IMR-90 (cell line): ENCODE data around the gene AGMO. TPM values are rescaled to one million over a fixed set of nuclear protein-coding genes. Genes with fewer than 3 reads are reported as not detected.

Source experiments
- ATAC-seq: fragments of 200-7000 bp; cut with Tn5 transposase; 2 replicates; pipeline ENCODE4 v1.9.1; 2020; ENCODE audit warnings: low read depth, mild to moderate bottlenecking, moderate library complexity
- BruUV-seq: library from RNA; stranded (reverse); fragments of 400-500 nt; replicated peaks from 2 replicates; lab custom pipeline; 2021; lab: Mats Ljungman, UMichigan
- CTCF ChIA-PET: fragments of 300-600 bp; formaldehyde crosslinking; extraction: SDS; loops from one replicate; lab custom pipeline; 2021; ENCODE audit warnings: antibody characterized with exemption; lab: Yijun Ruan, JAX
- POLR2A ChIA-PET: fragments of 300-600 bp; sonication (Branson Sonifier 250); formaldehyde crosslinking; loops from one replicate; lab custom pipeline; 2022; ENCODE audit warnings: antibody characterized with exemption; ENCODE audit not compliant: unreplicated experiment; lab: Charles Lee
- DNase-seq: peaks from one replicate; pipeline ENCODE4 v3.0.0; 2013
- H2AFZ ChIP-seq: replicated peaks from 2 replicates; pipeline ENCODE3; 2013; ENCODE audit warnings: low read length, mild to moderate bottlenecking; ENCODE audit not compliant: poor library complexity
- H2AK5ac ChIP-seq: 2 replicates; pipeline ENCODE4 v1.6.1; 2013; ENCODE audit warnings: low read depth, low read length, inconsistent platforms
- H2AK9ac ChIP-seq: replicated peaks from 2 replicates; pipeline ENCODE3; 2013; ENCODE audit warnings: mild to moderate bottlenecking, low read depth, low read length, moderate library complexity; ENCODE audit not compliant: poor library complexity
- H2BK120ac ChIP-seq: 2 replicates; pipeline ENCODE4 v1.6.1; 2013; ENCODE audit warnings: low read depth, low read length, inconsistent platforms
- H2BK15ac ChIP-seq: 3 replicates; pipeline ENCODE4 v1.6.1; 2013; ENCODE audit warnings: low read depth, low read length, inconsistent platforms
- H2BK20ac ChIP-seq: 2 replicates; pipeline ENCODE4 v1.6.1; 2013; ENCODE audit warnings: low read depth, mild to moderate bottlenecking, inconsistent platforms, low read length, moderate library complexity
- H2BK5ac ChIP-seq: 2 replicates; pipeline ENCODE4 v1.6.1; 2013; ENCODE audit warnings: mild to moderate bottlenecking, low read depth, low read length, inconsistent platforms; ENCODE audit not compliant: poor library complexity, severe bottlenecking
- H3K14ac ChIP-seq: replicated peaks from 2 replicates; pipeline ENCODE4 v1.6.1; 2013; ENCODE audit warnings: low read depth, low read length, inconsistent platforms
- H3K18ac ChIP-seq: 2 replicates; pipeline ENCODE4 v1.6.1; 2013; ENCODE audit warnings: low read depth, low read length, control low read depth
- H3K23ac ChIP-seq: 2 replicates; pipeline ENCODE4 v1.6.1; 2013; ENCODE audit warnings: low read depth, low read length, inconsistent platforms
- H3K27ac ChIP-seq: 2 replicates; pipeline ENCODE4 v1.5.1; 2013; ENCODE audit warnings: mild to moderate bottlenecking, control low read depth, low read length; ENCODE audit not compliant: insufficient read depth
- H3K27me3 ChIP-seq: 2 replicates; pipeline ENCODE4 v1.6.1; 2013; ENCODE audit warnings: low read length; ENCODE audit not compliant: control insufficient read depth, insufficient read depth
- H3K36me3 ChIP-seq: 2 replicates; pipeline ENCODE4 v1.6.1; 2013; ENCODE audit warnings: low read length, mixed read lengths; ENCODE audit not compliant: control insufficient read depth, insufficient read depth
- H3K4ac ChIP-seq: 2 replicates; pipeline ENCODE4 v1.6.1; 2013; ENCODE audit warnings: low read depth, low read length, inconsistent platforms
- H3K4me1 ChIP-seq: 2 replicates; pipeline ENCODE4 v1.6.1; 2013; ENCODE audit warnings: low read length, mixed read lengths; ENCODE audit not compliant: control insufficient read depth, insufficient read depth
- H3K4me2 ChIP-seq: 2 replicates; pipeline ENCODE4 v1.6.1; 2013; ENCODE audit warnings: low read depth, mild to moderate bottlenecking, control low read depth, low read length, moderate library complexity
- H3K4me3 ChIP-seq: 2 replicates; pipeline ENCODE4 v1.5.1; 2013; ENCODE audit warnings: low read depth, mild to moderate bottlenecking, control low read depth, low read length, moderate library complexity; ENCODE audit not compliant: insufficient read depth
- H3K56ac ChIP-seq: 2 replicates; pipeline ENCODE4 v1.6.1; 2013; ENCODE audit warnings: low read length, inconsistent platforms; ENCODE audit not compliant: insufficient read depth; ENCODE audit errors: extremely low read depth
- H3K79me1 ChIP-seq, 2 experiments: 2 replicates each; pipeline ENCODE4 v1.6.1; 2013; ENCODE audit warnings: low read length in 2 of 2, inconsistent platforms in 1 of 2, low read depth in 1 of 2
- H3K9ac ChIP-seq: 2 replicates; pipeline ENCODE4 v1.6.1; 2013; ENCODE audit warnings: low read depth, low read length, control low read depth
- H3K9me1 ChIP-seq: 2 replicates; pipeline ENCODE4 v1.6.1; 2013; ENCODE audit warnings: low read length, inconsistent platforms; ENCODE audit not compliant: insufficient read depth
- H3K9me3 ChIP-seq: 2 replicates; pipeline ENCODE4 v1.6.1; 2013; ENCODE audit warnings: low read length; ENCODE audit not compliant: control insufficient read depth, insufficient read depth
- H4K20me1 ChIP-seq: 2 replicates; pipeline ENCODE4 v1.6.1; 2013; ENCODE audit warnings: low read length, inconsistent platforms; ENCODE audit not compliant: insufficient read depth
- H4K5ac ChIP-seq: 2 replicates; pipeline ENCODE4 v1.6.1; 2013; ENCODE audit warnings: mild to moderate bottlenecking, low read depth, low read length, control low read depth
- H4K8ac ChIP-seq, 2 experiments: 2 replicates each; pipeline ENCODE4 v1.6.1; 2013; ENCODE audit warnings: low read depth in 2 of 2, low read length in 2 of 2, control low read depth in 1 of 2, inconsistent platforms in 1 of 2
- H4K91ac ChIP-seq: 2 replicates; pipeline ENCODE4 v1.6.1; 2013; ENCODE audit warnings: low read depth, low read length, inconsistent platforms; ENCODE audit not compliant: insufficient read depth
- BHLHE40 ChIP-seq: fragments of 150-350 bp; IDR thresholded peaks from 2 replicates; pipeline ENCODE4 v1.6.1; 2016; ENCODE audit warnings: mild to moderate bottlenecking, low read depth, low read length
- CEBPB ChIP-seq: IDR thresholded peaks from 2 replicates; pipeline ENCODE4 v1.6.1; 2012; ENCODE audit warnings: low read depth, low read length, improper control_type of control experiment
- CHD1 ChIP-seq: IDR thresholded peaks from 2 replicates; pipeline ENCODE4 v1.6.1; 2012; ENCODE audit warnings: low read depth, low read length, improper control_type of control experiment
- FOS ChIP-seq: fragments of 150-350 bp; IDR thresholded peaks from 2 replicates; pipeline ENCODE4 v1.6.1; 2016; ENCODE audit warnings: low read depth, low read length
- MAFK ChIP-seq: IDR thresholded peaks from 2 replicates; pipeline ENCODE4 v1.6.1; 2012; ENCODE audit warnings: low read depth, low read length, improper control_type of control experiment
- MAZ ChIP-seq: IDR thresholded peaks from 2 replicates; pipeline ENCODE4 v1.6.1; 2012; ENCODE audit warnings: low read depth, mild to moderate bottlenecking, low read length, improper control_type of control experiment, moderate library complexity, borderline replicate concordance
- MXI1 ChIP-seq: IDR thresholded peaks from 2 replicates; pipeline ENCODE4 v1.6.1; 2012; ENCODE audit warnings: low read depth, mild to moderate bottlenecking, low read length, moderate library complexity, borderline replicate concordance
- NFE2L2 ChIP-seq: fragments of 150-350 bp; IDR thresholded peaks from 2 replicates; pipeline ENCODE4 v1.6.1; 2016; ENCODE audit warnings: low read depth, mild to moderate bottlenecking, low read length
- POLR2A ChIP-seq: IDR thresholded peaks from 2 replicates; pipeline ENCODE4 v1.6.1; 2012; ENCODE audit warnings: mild to moderate bottlenecking, low read depth, low read length
- RAD21 ChIP-seq: IDR thresholded peaks from 2 replicates; pipeline ENCODE4 v1.6.1; 2012; ENCODE audit warnings: low read length, improper control_type of control experiment
- RFX5 ChIP-seq: IDR thresholded peaks from 2 replicates; pipeline ENCODE4 v1.8.0; 2012; ENCODE audit warnings: low read depth, mild to moderate bottlenecking, low read length, moderate library complexity
- WGBS, 2 experiments: methylation state at CpG; one replicate each; pipeline versions ENCODE4 v1.1.5 to v1.1.7; 2013; ENCODE audit warnings: missing lambda C conversion rate in 2 of 2; ENCODE audit not compliant: insufficient read length in 1 of 2; ENCODE audit errors: extremely low coverage in 2 of 2; 5-methylcytosine and 5-hydroxymethylcytosine counted together
- dilution Hi-C: fragments of 300-500 bp; cut with HindIII; formaldehyde crosslinking; loops from one replicate; pipeline ENCODE4 v1.14.3; 2018; ENCODE audit warnings: low sequenced_read_pairs; ENCODE audit not compliant: unreplicated experiment
- in situ Hi-C: fragments of 300-500 bp; cut with MboI; formaldehyde crosslinking; loops from 3 replicates; pipeline ENCODE4 v1.14.3; 2019; ENCODE audit warnings: low sequenced_read_pairs, inconsistent platforms, mixed read lengths
- intact Hi-C: fragments of 100-400 bp; cut with micrococcal nuclease; formaldehyde crosslinking; loops from 2 replicates; pipeline ENCODE4 v1.10.0; 2022
- polyA plus RNA-seq, 3 experiments: library from polyadenylated mRNA; depleted of rRNA; stranded (reverse); fragments of >200 nt; gene quantifications; 2 replicates each; pipeline ENCODE4 v1.2.3, GENCODE V29; 2012; ENCODE audit warnings: low replicate concordance in 1 of 3
- total RNA-seq: library from RNA; depleted of rRNA; stranded (reverse); fragments of >200 nt; gene quantifications from 2 replicates; pipeline ENCODE4 v1.2.3, GENCODE V29; 2012
- TF ChIP-seq, protein P1 (sequence below): fragments of 150-350 bp; IDR thresholded peaks from 2 replicates; pipeline ENCODE4 v1.6.1; 2016; ENCODE audit warnings: low read depth, mild to moderate bottlenecking, low read length, moderate library complexity, borderline replicate concordance
- TF ChIP-seq, protein P2 (sequence below): conservative IDR thresholded peaks from 2 replicates; pipeline ENCODE4 v1.5.1; 2012; ENCODE audit warnings: mild to moderate bottlenecking, low read depth, low read length, improper control_type of control experiment
- TF ChIP-seq, protein P3 (sequence below): fragments of 150-350 bp; IDR thresholded peaks from 2 replicates; pipeline ENCODE4 v1.6.1; 2017; ENCODE audit warnings: mild to moderate bottlenecking, antibody characterized with exemption, low read length, low read depth

Gene AGMO
- total and polyA plus RNA-seq, 2 of the 4 experiments (the other 2 are of a cell fraction) = not detected

DNA sequence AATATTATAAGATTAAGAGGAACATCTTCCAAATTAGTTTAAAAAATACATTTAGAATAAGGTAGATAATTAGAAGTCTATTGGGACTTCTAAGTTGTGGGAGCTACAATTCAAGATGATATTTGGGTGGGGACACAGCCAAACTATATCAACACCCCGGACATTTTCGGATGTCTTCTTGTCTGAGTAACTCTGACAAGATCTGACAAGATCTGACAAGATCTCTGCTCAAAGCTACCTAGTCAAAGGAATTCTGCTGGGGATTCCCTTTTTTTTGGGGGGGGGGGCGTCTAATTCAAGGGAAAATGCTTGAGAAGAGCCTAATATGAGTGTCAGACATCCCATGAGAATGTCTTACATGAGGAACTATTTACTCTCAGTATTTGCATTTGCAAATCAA, 5.2 kb upstream of the AGMO start:
- Histone ChIP-seq H2BK120ac (no peak overlapping the region), H3K14ac (no peak overlapping the region), H2BK5ac (no peak overlapping the region), H3K4me1 (no peaks in the 10 kb centered on the region), H3K4me2 (no peak overlapping the region), H3K56ac (no peak overlapping the region), H3K9me1 (no peaks in the 10 kb centered on the region), H3K4me3 (no peak overlapping the region), H2AK5ac (no peak overlapping the region), H4K20me1 (no peaks in the 10 kb centered on the region), H3K23ac (no peak overlapping the region), H3K9ac (no peak overlapping the region), H2AFZ (no peak overlapping the region), H3K36me3 (no peaks in the 10 kb centered on the region), H3K27me3 (no peaks in the 10 kb centered on the region), H2AK9ac (no peak overlapping the region), H4K8ac (no peak overlapping the region), H3K9me3 (no peaks in the 10 kb centered on the region), H4K5ac (no peak overlapping the region), H3K4ac (no peak overlapping the region), H2BK15ac (no peak overlapping the region), H3K18ac (no peak overlapping the region), H3K79me1 (no peaks in the 10 kb centered on the region), H3K27ac (no peak overlapping the region), H2BK20ac (no peak overlapping the region), H4K91ac (no peak overlapping the region)
- CTCF ChIA-PET = no interaction called here
- DNase-seq (no peak), ATAC-seq (no peak)
- intact Hi-C loops (no loop called here), in situ Hi-C loops (no loop called here), dilution Hi-C loops (no loop called here)
- no TSS peak for BruUV-seq
- POLR2A ChIA-PET = no interaction called here
- WGBS, 2 experiments = no CpG with 5 or more reads among the region's 3 CpGs
- TF ChIP-seq CHD1 (no peak), FOS (no peak), POLR2A (no peak), NFE2L2 (no peak), BHLHE40 (no peak), RFX5 (no peak), MXI1 (no peak), RAD21 (no peak), MAZ (no peak), CEBPB (no peak), MAFK (no peak)
- TF ChIP-seq, protein P1, sequence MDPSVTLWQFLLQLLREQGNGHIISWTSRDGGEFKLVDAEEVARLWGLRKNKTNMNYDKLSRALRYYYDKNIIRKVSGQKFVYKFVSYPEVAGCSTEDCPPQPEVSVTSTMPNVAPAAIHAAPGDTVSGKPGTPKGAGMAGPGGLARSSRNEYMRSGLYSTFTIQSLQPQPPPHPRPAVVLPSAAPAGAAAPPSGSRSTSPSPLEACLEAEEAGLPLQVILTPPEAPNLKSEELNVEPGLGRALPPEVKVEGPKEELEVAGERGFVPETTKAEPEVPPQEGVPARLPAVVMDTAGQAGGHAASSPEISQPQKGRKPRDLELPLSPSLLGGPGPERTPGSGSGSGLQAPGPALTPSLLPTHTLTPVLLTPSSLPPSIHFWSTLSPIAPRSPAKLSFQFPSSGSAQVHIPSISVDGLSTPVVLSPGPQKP = no peak
- TF ChIP-seq, protein P2, sequence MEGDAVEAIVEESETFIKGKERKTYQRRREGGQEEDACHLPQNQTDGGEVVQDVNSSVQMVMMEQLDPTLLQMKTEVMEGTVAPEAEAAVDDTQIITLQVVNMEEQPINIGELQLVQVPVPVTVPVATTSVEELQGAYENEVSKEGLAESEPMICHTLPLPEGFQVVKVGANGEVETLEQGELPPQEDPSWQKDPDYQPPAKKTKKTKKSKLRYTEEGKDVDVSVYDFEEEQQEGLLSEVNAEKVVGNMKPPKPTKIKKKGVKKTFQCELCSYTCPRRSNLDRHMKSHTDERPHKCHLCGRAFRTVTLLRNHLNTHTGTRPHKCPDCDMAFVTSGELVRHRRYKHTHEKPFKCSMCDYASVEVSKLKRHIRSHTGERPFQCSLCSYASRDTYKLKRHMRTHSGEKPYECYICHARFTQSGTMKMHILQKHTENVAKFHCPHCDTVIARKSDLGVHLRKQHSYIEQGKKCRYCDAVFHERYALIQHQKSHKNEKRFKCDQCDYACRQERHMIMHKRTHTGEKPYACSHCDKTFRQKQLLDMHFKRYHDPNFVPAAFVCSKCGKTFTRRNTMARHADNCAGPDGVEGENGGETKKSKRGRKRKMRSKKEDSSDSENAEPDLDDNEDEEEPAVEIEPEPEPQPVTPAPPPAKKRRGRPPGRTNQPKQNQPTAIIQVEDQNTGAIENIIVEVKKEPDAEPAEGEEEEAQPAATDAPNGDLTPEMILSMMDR = no peak
- TF ChIP-seq, protein P3, sequence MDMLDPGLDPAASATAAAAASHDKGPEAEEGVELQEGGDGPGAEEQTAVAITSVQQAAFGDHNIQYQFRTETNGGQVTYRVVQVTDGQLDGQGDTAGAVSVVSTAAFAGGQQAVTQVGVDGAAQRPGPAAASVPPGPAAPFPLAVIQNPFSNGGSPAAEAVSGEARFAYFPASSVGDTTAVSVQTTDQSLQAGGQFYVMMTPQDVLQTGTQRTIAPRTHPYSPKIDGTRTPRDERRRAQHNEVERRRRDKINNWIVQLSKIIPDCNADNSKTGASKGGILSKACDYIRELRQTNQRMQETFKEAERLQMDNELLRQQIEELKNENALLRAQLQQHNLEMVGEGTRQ = no peak
